ENCODE data around the gene LEAP2.

Gene LEAP2

GRCh38 chr5:132915681-132916080 lies 42.2 kb downstream of the LEAP2 start:
- no peaks in the 10 kb centered on the region for H3K79me2 ChIP-seq (ENCODE audit: insufficient read depth, low read length)
- H3K36me3 ChIP-seq (ENCODE audit: low read length), result peaks cover 4% of the 10 kb centered on the region; the same call in 1 of the 2 replicates
- TF ChIP-seq CTCF (IDR thresholded peaks at IDR 0.05; ENCODE audit: insufficient read depth, low read length, poor library complexity, severe bottlenecking) (no peak), EZH2phosphoT487 (conservative IDR thresholded peaks at IDR 0.05; ENCODE audit: low read length) (no peak)

GRCh38 chr5:132916086-132916485 lies 42.6 kb downstream of the LEAP2 start:
- TF ChIP-seq CTCF (IDR thresholded peaks at IDR 0.05; ENCODE audit: insufficient read depth, low read length, poor library complexity, severe bottlenecking) (no peak), EZH2phosphoT487 (conservative IDR thresholded peaks at IDR 0.05; ENCODE audit: low read length) (no peak)
- H3K27me3 ChIP-seq (ENCODE audit: low read length), result no peaks in the 10 kb centered on the region
- no peak overlapping the region for H3K4me2 ChIP-seq (ENCODE audit: low read depth, low read length, poor library complexity, severe bottlenecking)
- no peaks in the 10 kb centered on the region for H3K9me3 ChIP-seq (ENCODE audit: insufficient read depth, low read length)
- no peaks in the 10 kb centered on the region; the same call in 1 of the 2 replicates for H3F3A ChIP-seq (ENCODE audit: insufficient read depth)
- H4K20me1 ChIP-seq (ENCODE audit: low read depth, low read length), result 0 out of 2 replicates have a peak, but pooled peaks cover 4% of the 10 kb centered on the region
- no peak overlapping the region for H3K27ac ChIP-seq (ENCODE audit: low read depth, low read length)
- H2AFZ ChIP-seq (ENCODE audit: low read depth, low read length, severe bottlenecking), result no peak overlapping the region
- no peak overlapping the region for H3K4me3 ChIP-seq (ENCODE audit: insufficient read depth, low read length, poor library complexity, severe bottlenecking)
- no peaks in the 10 kb centered on the region for H3K79me2 ChIP-seq (ENCODE audit: insufficient read depth, low read length)
- H3K9ac ChIP-seq (ENCODE audit: low read length), result no peak overlapping the region
- no peaks in the 10 kb centered on the region for H3K9me2 ChIP-seq (replicated peaks; ENCODE audit: insufficient read depth, low read length)
- peaks cover 4% of the 10 kb centered on the region; the same call in 1 of the 2 replicates for H3K36me3 ChIP-seq (ENCODE audit: low read length)

More at GRCh38 chr5:132915681-132916080, 42.2 kb downstream of the LEAP2 start:
- Histone ChIP-seq H3K4me2 (ENCODE audit: low read depth, low read length, poor library complexity, severe bottlenecking) (no peak overlapping the region), H3K4me3 (ENCODE audit: insufficient read depth, low read length, poor library complexity, severe bottlenecking) (no peak overlapping the region), H3K9me3 (ENCODE audit: insufficient read depth, low read length) (no peaks in the 10 kb centered on the region), H3K27me3 (ENCODE audit: low read length) (no peaks in the 10 kb centered on the region), H2AFZ (ENCODE audit: low read depth, low read length, severe bottlenecking) (no peak overlapping the region), H4K20me1 (ENCODE audit: low read depth, low read length) (0 out of 2 replicates have a peak, but pooled peaks cover 4% of the 10 kb centered on the region), H3K9ac (ENCODE audit: low read length) (no peak overlapping the region), H3F3A (ENCODE audit: insufficient read depth) (no peaks in the 10 kb centered on the region; the same call in 1 of the 2 replicates), H3K27ac (ENCODE audit: low read depth, low read length) (no peak overlapping the region), H3K9me2 (replicated peaks; ENCODE audit: insufficient read depth, low read length) (no peaks in the 10 kb centered on the region)

All from SU-DHL-6 (cell line).